IMR-90 (cell line): ENCODE data around the gene AGBL3. TPM values are rescaled to one million over a fixed set of nuclear protein-coding genes. Genes with fewer than 3 reads are reported as not detected.

ENCODE experiments used
- ATAC-seq: fragments of 200-7000 bp; cut with Tn5 transposase; 2 replicates; pipeline ENCODE4 v1.9.1; 2020; ENCODE audit warnings: low read depth, mild to moderate bottlenecking, moderate library complexity
- BruUV-seq: library from RNA; stranded (reverse); fragments of 400-500 nt; replicated peaks from 2 replicates; lab custom pipeline; 2021; lab: Mats Ljungman, UMichigan
- CTCF ChIA-PET: fragments of 300-600 bp; formaldehyde crosslinking; extraction: SDS; loops from one replicate; lab custom pipeline; 2021; ENCODE audit warnings: antibody characterized with exemption; lab: Yijun Ruan, JAX
- POLR2A ChIA-PET: fragments of 300-600 bp; sonication (Branson Sonifier 250); formaldehyde crosslinking; loops from one replicate; lab custom pipeline; 2022; ENCODE audit warnings: antibody characterized with exemption; ENCODE audit not compliant: unreplicated experiment; lab: Charles Lee
- DNase-seq: peaks from one replicate; pipeline ENCODE4 v3.0.0; 2013
- H2AFZ ChIP-seq: replicated peaks from 2 replicates; pipeline ENCODE3; 2013; ENCODE audit warnings: low read length, mild to moderate bottlenecking; ENCODE audit not compliant: poor library complexity
- H2AK5ac ChIP-seq: 2 replicates; pipeline ENCODE4 v1.6.1; 2013; ENCODE audit warnings: low read depth, low read length, inconsistent platforms
- H2AK9ac ChIP-seq: replicated peaks from 2 replicates; pipeline ENCODE3; 2013; ENCODE audit warnings: mild to moderate bottlenecking, low read depth, low read length, moderate library complexity; ENCODE audit not compliant: poor library complexity
- H2BK120ac ChIP-seq: 2 replicates; pipeline ENCODE4 v1.6.1; 2013; ENCODE audit warnings: low read depth, low read length, inconsistent platforms
- H2BK15ac ChIP-seq: 3 replicates; pipeline ENCODE4 v1.6.1; 2013; ENCODE audit warnings: low read depth, low read length, inconsistent platforms
- H2BK20ac ChIP-seq: 2 replicates; pipeline ENCODE4 v1.6.1; 2013; ENCODE audit warnings: low read depth, mild to moderate bottlenecking, inconsistent platforms, low read length, moderate library complexity
- H2BK5ac ChIP-seq: 2 replicates; pipeline ENCODE4 v1.6.1; 2013; ENCODE audit warnings: mild to moderate bottlenecking, low read depth, low read length, inconsistent platforms; ENCODE audit not compliant: poor library complexity, severe bottlenecking
- H3K14ac ChIP-seq: replicated peaks from 2 replicates; pipeline ENCODE4 v1.6.1; 2013; ENCODE audit warnings: low read depth, low read length, inconsistent platforms
- H3K18ac ChIP-seq: 2 replicates; pipeline ENCODE4 v1.6.1; 2013; ENCODE audit warnings: low read depth, low read length, control low read depth
- H3K23ac ChIP-seq: 2 replicates; pipeline ENCODE4 v1.6.1; 2013; ENCODE audit warnings: low read depth, low read length, inconsistent platforms
- H3K27ac ChIP-seq: 2 replicates; pipeline ENCODE4 v1.5.1; 2013; ENCODE audit warnings: mild to moderate bottlenecking, control low read depth, low read length; ENCODE audit not compliant: insufficient read depth
- H3K27me3 ChIP-seq: 2 replicates; pipeline ENCODE4 v1.6.1; 2013; ENCODE audit warnings: low read length; ENCODE audit not compliant: control insufficient read depth, insufficient read depth
- H3K36me3 ChIP-seq: 2 replicates; pipeline ENCODE4 v1.6.1; 2013; ENCODE audit warnings: low read length, mixed read lengths; ENCODE audit not compliant: control insufficient read depth, insufficient read depth
- H3K4ac ChIP-seq: 2 replicates; pipeline ENCODE4 v1.6.1; 2013; ENCODE audit warnings: low read depth, low read length, inconsistent platforms
- H3K4me1 ChIP-seq: 2 replicates; pipeline ENCODE4 v1.6.1; 2013; ENCODE audit warnings: low read length, mixed read lengths; ENCODE audit not compliant: control insufficient read depth, insufficient read depth
- H3K4me2 ChIP-seq: 2 replicates; pipeline ENCODE4 v1.6.1; 2013; ENCODE audit warnings: low read depth, mild to moderate bottlenecking, control low read depth, low read length, moderate library complexity
- H3K4me3 ChIP-seq: 2 replicates; pipeline ENCODE4 v1.5.1; 2013; ENCODE audit warnings: low read depth, mild to moderate bottlenecking, control low read depth, low read length, moderate library complexity; ENCODE audit not compliant: insufficient read depth
- H3K56ac ChIP-seq: 2 replicates; pipeline ENCODE4 v1.6.1; 2013; ENCODE audit warnings: low read length, inconsistent platforms; ENCODE audit not compliant: insufficient read depth; ENCODE audit errors: extremely low read depth
- H3K79me1 ChIP-seq, 2 experiments: 2 replicates each; pipeline ENCODE4 v1.6.1; 2013; ENCODE audit warnings: low read length in 2 of 2, inconsistent platforms in 1 of 2, low read depth in 1 of 2
- H3K9ac ChIP-seq: 2 replicates; pipeline ENCODE4 v1.6.1; 2013; ENCODE audit warnings: low read depth, low read length, control low read depth
- H3K9me1 ChIP-seq: 2 replicates; pipeline ENCODE4 v1.6.1; 2013; ENCODE audit warnings: low read length, inconsistent platforms; ENCODE audit not compliant: insufficient read depth
- H3K9me3 ChIP-seq: 2 replicates; pipeline ENCODE4 v1.6.1; 2013; ENCODE audit warnings: low read length; ENCODE audit not compliant: control insufficient read depth, insufficient read depth
- H4K20me1 ChIP-seq: 2 replicates; pipeline ENCODE4 v1.6.1; 2013; ENCODE audit warnings: low read length, inconsistent platforms; ENCODE audit not compliant: insufficient read depth
- H4K5ac ChIP-seq: 2 replicates; pipeline ENCODE4 v1.6.1; 2013; ENCODE audit warnings: mild to moderate bottlenecking, low read depth, low read length, control low read depth
- H4K8ac ChIP-seq, 2 experiments: 2 replicates each; pipeline ENCODE4 v1.6.1; 2013; ENCODE audit warnings: low read depth in 2 of 2, low read length in 2 of 2, control low read depth in 1 of 2, inconsistent platforms in 1 of 2
- H4K91ac ChIP-seq: 2 replicates; pipeline ENCODE4 v1.6.1; 2013; ENCODE audit warnings: low read depth, low read length, inconsistent platforms; ENCODE audit not compliant: insufficient read depth
- BHLHE40 ChIP-seq: fragments of 150-350 bp; IDR thresholded peaks from 2 replicates; pipeline ENCODE4 v1.6.1; 2016; ENCODE audit warnings: mild to moderate bottlenecking, low read depth, low read length
- CTCF ChIP-seq: conservative IDR thresholded peaks from 2 replicates; pipeline ENCODE4 v1.5.1; 2012; ENCODE audit warnings: mild to moderate bottlenecking, low read depth, low read length, improper control_type of control experiment
- ELK1 ChIP-seq: fragments of 150-350 bp; IDR thresholded peaks from 2 replicates; pipeline ENCODE4 v1.6.1; 2016; ENCODE audit warnings: low read depth, mild to moderate bottlenecking, low read length, moderate library complexity, borderline replicate concordance
- FOS ChIP-seq: fragments of 150-350 bp; IDR thresholded peaks from 2 replicates; pipeline ENCODE4 v1.6.1; 2016; ENCODE audit warnings: low read depth, low read length
- MAFK ChIP-seq: IDR thresholded peaks from 2 replicates; pipeline ENCODE4 v1.6.1; 2012; ENCODE audit warnings: low read depth, low read length, improper control_type of control experiment
- MAZ ChIP-seq: IDR thresholded peaks from 2 replicates; pipeline ENCODE4 v1.6.1; 2012; ENCODE audit warnings: low read depth, mild to moderate bottlenecking, low read length, improper control_type of control experiment, moderate library complexity, borderline replicate concordance
- MXI1 ChIP-seq: IDR thresholded peaks from 2 replicates; pipeline ENCODE4 v1.6.1; 2012; ENCODE audit warnings: low read depth, mild to moderate bottlenecking, low read length, moderate library complexity, borderline replicate concordance
- POLR2A ChIP-seq: IDR thresholded peaks from 2 replicates; pipeline ENCODE4 v1.6.1; 2012; ENCODE audit warnings: mild to moderate bottlenecking, low read depth, low read length
- RAD21 ChIP-seq: IDR thresholded peaks from 2 replicates; pipeline ENCODE4 v1.6.1; 2012; ENCODE audit warnings: low read length, improper control_type of control experiment
- RCOR1 ChIP-seq: IDR thresholded peaks from 2 replicates; pipeline ENCODE4 v1.6.1; 2012; ENCODE audit warnings: mild to moderate bottlenecking, low read length, improper control_type of control experiment; ENCODE audit not compliant: insufficient replicate concordance
- RFX5 ChIP-seq: IDR thresholded peaks from 2 replicates; pipeline ENCODE4 v1.8.0; 2012; ENCODE audit warnings: low read depth, mild to moderate bottlenecking, low read length, moderate library complexity
- SMC3 ChIP-seq: fragments of 150-350 bp; IDR thresholded peaks from 2 replicates; pipeline ENCODE4 v1.6.1; 2016; ENCODE audit warnings: low read depth, mild to moderate bottlenecking, antibody characterized with exemption, low read length, moderate library complexity
- USF2 ChIP-seq: fragments of 150-350 bp; IDR thresholded peaks from 2 replicates; pipeline ENCODE4 v1.6.1; 2017; ENCODE audit warnings: mild to moderate bottlenecking, antibody characterized with exemption, low read length, low read depth
- WGBS, 2 experiments: methylation state at CpG; one replicate each; pipeline versions ENCODE4 v1.1.5 to v1.1.7; 2013; ENCODE audit warnings: missing lambda C conversion rate in 2 of 2; ENCODE audit not compliant: insufficient read length in 1 of 2; ENCODE audit errors: extremely low coverage in 2 of 2; 5-methylcytosine and 5-hydroxymethylcytosine counted together
- dilution Hi-C: fragments of 300-500 bp; cut with HindIII; formaldehyde crosslinking; loops from one replicate; pipeline ENCODE4 v1.14.3; 2018; ENCODE audit warnings: low sequenced_read_pairs; ENCODE audit not compliant: unreplicated experiment
- in situ Hi-C: fragments of 300-500 bp; cut with MboI; formaldehyde crosslinking; loops from 3 replicates; pipeline ENCODE4 v1.14.3; 2019; ENCODE audit warnings: low sequenced_read_pairs, inconsistent platforms, mixed read lengths
- intact Hi-C: fragments of 100-400 bp; cut with micrococcal nuclease; formaldehyde crosslinking; loops from 2 replicates; pipeline ENCODE4 v1.10.0; 2022
- polyA plus RNA-seq, 3 experiments: library from polyadenylated mRNA; depleted of rRNA; stranded (reverse); fragments of >200 nt; gene quantifications; 2 replicates each; pipeline ENCODE4 v1.2.3, GENCODE V29; 2012; ENCODE audit warnings: low replicate concordance in 1 of 3
- total RNA-seq: library from RNA; depleted of rRNA; stranded (reverse); fragments of >200 nt; gene quantifications from 2 replicates; pipeline ENCODE4 v1.2.3, GENCODE V29; 2012

The AGBL3 gene
- total and polyA plus RNA-seq, 2 of the 4 experiments (the other 2 are of a cell fraction): 0.18 to 0.65 TPM

- H2AK9ac ChIP-seq: peak within 1 kb of the TSS; percentile 93
- TF ChIP-seq ELK1 (0 out of 2 replicates have a peak, but pooled peaks have one; percentile 62), FOS (no peak), CTCF (peak; percentile 83), POLR2A (peak; percentile 75), MXI1 (peak; percentile 8; the same call in 1 of the 2 replicates), RAD21 (peak; percentile 75), BHLHE40 (peak; percentile 17; the same call in 1 of the 2 replicates), RCOR1 (no peak), SMC3 (peak; percentile 52), USF2 (no peak), MAZ (peak; percentile 73; the same call in 1 of the 2 replicates), MAFK (no peak), RFX5 (no peak)
These were observed 184.1 kb downstream of the AGBL3 start, which contains the start of gene CYREN for GRCh38 chr7:135170274-135170997. Gene CYREN (minus strand): TSS chr7:135170707. CDS start chr7:135168922, 1,785 bp downstream.

More at GRCh38 chr7:135170274-135170997, 184.1 kb downstream of the AGBL3 start, which contains the start of gene CYREN:
- H2BK20ac ChIP-seq: no peak within 1 kb of the TSS
- no peaks in the 10 kb centered on the region for H3K9me3 ChIP-seq
- H3K4me2 ChIP-seq: peak within 1 kb of the TSS; percentile 84
- peak within 1 kb of the TSS; percentile 83 for H2BK5ac ChIP-seq
- peak within 1 kb of the TSS; percentile 89 for H4K5ac ChIP-seq
- H3K9ac ChIP-seq: peak within 1 kb of the TSS; percentile 86
- intact Hi-C loops (loop anchor here (1.0 to 2.0 kb wide), 5 partner anchors 41 to 537 kb away; partner anchors contain the start of genes AGBL3 and WDR91), dilution Hi-C loops (no loop called here), in situ Hi-C loops (no loop called here)
- peak within 1 kb of the TSS; percentile 96 for H3K27ac ChIP-seq
- ATAC-seq (peak; percentile 94), DNase-seq (peak; percentile 93)
- peak within 1 kb of the TSS; percentile 85 for H2AFZ ChIP-seq
- peak within 1 kb of the TSS; percentile 76 for H4K91ac ChIP-seq
- ChIA-PET POLR2A (no interaction called here), CTCF (interaction anchor here (0.6 to 3.7 kb wide), 8 partner anchors 9 to 484 kb away, joined by 3 to 17 read pairs (median 4); partner anchors contain the start of gene AGBL3)
- peak within 1 kb of the TSS; percentile 85 for H3K4ac ChIP-seq
- peak within 1 kb of the TSS; percentile 79; the same call in 1 of the 2 replicates for H3K56ac ChIP-seq
- H3K4me3 ChIP-seq: peak within 1 kb of the TSS; percentile 91
- peaks cover 12% of the 10 kb centered on the region for H3K4me1 ChIP-seq
- H3K9me1 ChIP-seq: peaks cover 20% of the 10 kb centered on the region
- WGBS, 2 experiments: 0% methylated on average over 44 of the region's 77 CpGs; no CpG with 5 or more reads in 1 of the 2 experiments
- peak within 1 kb of the TSS; percentile 65 for H3K18ac ChIP-seq
- H3K14ac ChIP-seq: peak within 1 kb of the TSS; percentile 73
- H4K20me1 ChIP-seq: 0 out of 2 replicates have a peak, but pooled peaks cover 4% of the 10 kb centered on the region
- H2AK5ac ChIP-seq: peak within 1 kb of the TSS; percentile 11; the same call in 1 of the 2 replicates
- no peaks in the 10 kb centered on the region for H3K27me3 ChIP-seq
- BruUV-seq: no TSS peak
- peaks cover 30% of the 10 kb centered on the region for H3K36me3 ChIP-seq
- H2BK15ac ChIP-seq: no peak within 1 kb of the TSS
- H4K8ac ChIP-seq: peak within 1 kb of the TSS; percentile 84 to 96
- peaks cover 30 to 45% of the 10 kb centered on the region in 2 experiments for H3K79me1 ChIP-seq
- peak within 1 kb of the TSS; percentile 15 for H3K23ac ChIP-seq
- H2BK120ac ChIP-seq: peak within 1 kb of the TSS; percentile 82
